Neural cell (in vitro differentiated cells): Measurements from ENCODE around the gene TCL1B. TPM values are rescaled to one million over a fixed set of nuclear protein-coding genes. Genes with fewer than 3 reads are reported as not detected.

Source experiments
- H2AFZ ChIP-seq: fragments of 200-600, 300-800 bp; sonication (generic), shearing (Covaris generic); 2 replicates; pipeline ENCODE4 v1.6.0; 2014; ENCODE audit warnings: low read depth, mild to moderate bottlenecking, antibody characterized with exemption, low read length, moderate library complexity
- H3F3A ChIP-seq: fragments of 200-600 bp; shearing (Covaris generic); 2 replicates; pipeline ENCODE4 v1.6.1; 2016; ENCODE audit warnings: mild to moderate bottlenecking, moderate library complexity, mixed read lengths, antibody characterized with exemption, low read length; ENCODE audit not compliant: insufficient read depth, poor library complexity, severe bottlenecking
- H3K27ac ChIP-seq: fragments of 200-600, 300-800 bp; sonication (generic), shearing (Covaris generic); 2 replicates; pipeline ENCODE4 v1.5.1; 2014; ENCODE audit warnings: mild to moderate bottlenecking, low read length, moderate library complexity
- H3K27me3 ChIP-seq: fragments of 300-800, 200-600 bp; sonication (generic), shearing (Covaris generic); 2 replicates; pipeline ENCODE4 v1.6.0; 2014; ENCODE audit warnings: mild to moderate bottlenecking, low read depth, low read length, moderate library complexity; ENCODE audit not compliant: insufficient read depth
- H3K36me3 ChIP-seq: fragments of 300-800, 200-600 bp; sonication (generic), shearing (Covaris generic); 2 replicates; pipeline ENCODE4 v1.5.1; 2014; ENCODE audit warnings: mild to moderate bottlenecking, antibody characterized with exemption, low read length, moderate library complexity; ENCODE audit not compliant: insufficient read depth
- H3K4me2 ChIP-seq: fragments of 300-800, 200-600 bp; sonication (generic), shearing (Covaris generic); 2 replicates; pipeline ENCODE4 v1.6.0; 2014; ENCODE audit warnings: mild to moderate bottlenecking, low read length
- H3K4me3 ChIP-seq: fragments of 300-800, 200-600 bp; sonication (generic), shearing (Covaris generic); 2 replicates; pipeline ENCODE4 v1.5.1; 2014; ENCODE audit warnings: mild to moderate bottlenecking, low read length, moderate library complexity
- H3K79me2 ChIP-seq: fragments of 200-600 bp; shearing (Covaris generic); replicated peaks from 2 replicates; pipeline ENCODE4 v1.6.0; 2014; ENCODE audit warnings: mild to moderate bottlenecking, low read length, moderate library complexity; ENCODE audit not compliant: insufficient read depth
- H3K9ac ChIP-seq: fragments of 300-800, 200-600 bp; sonication (generic), shearing (Covaris generic); 2 replicates; pipeline ENCODE4 v1.6.1; 2016; ENCODE audit warnings: mild to moderate bottlenecking, low read length, mixed read lengths
- H3K9me2 ChIP-seq: fragments of 200-600 bp; shearing (Covaris generic); 2 replicates; pipeline ENCODE4 v1.6.1; 2016; ENCODE audit warnings: mild to moderate bottlenecking, low read length, mixed read lengths; ENCODE audit not compliant: insufficient read depth
- H3K9me3 ChIP-seq: fragments of 200-600, 300-800 bp; sonication (generic), shearing (Covaris generic); 2 replicates; pipeline ENCODE4 v1.6.1; 2016; ENCODE audit warnings: mild to moderate bottlenecking, mixed run types, low read length, moderate library complexity, mixed read lengths
- H4K20me1 ChIP-seq: fragments of 200-600 bp; shearing (Covaris generic); 2 replicates; pipeline ENCODE4 v1.6.1; 2016; ENCODE audit warnings: mild to moderate bottlenecking, mixed run types; ENCODE audit not compliant: insufficient read depth
- CTCF ChIP-seq: fragments of 450-650 bp; IDR thresholded peaks from 2 replicates; pipeline ENCODE4 v1.5.1; 2014; ENCODE audit warnings: antibody characterized with exemption, mild to moderate bottlenecking, moderate library complexity; ENCODE audit not compliant: poor library complexity, severe bottlenecking
- EP300 ChIP-seq: fragments of 450-650 bp; conservative IDR thresholded peaks from 2 replicates; pipeline ENCODE4 v1.6.1; 2014; ENCODE audit warnings: antibody characterized with exemption, mild to moderate bottlenecking, moderate library complexity; ENCODE audit not compliant: poor library complexity, severe bottlenecking
- EZH2 ChIP-seq: fragments of 200-600, 300-800 bp; shearing (Covaris generic), sonication (generic); IDR thresholded peaks from 2 replicates; pipeline ENCODE4 v1.6.1; 2014; ENCODE audit warnings: antibody characterized with exemption, low read length, borderline replicate concordance, mild to moderate bottlenecking; ENCODE audit not compliant: insufficient read depth, poor library complexity, severe bottlenecking
- MXI1 ChIP-seq: fragments of 450-650 bp; conservative IDR thresholded peaks from 2 replicates; pipeline ENCODE4 v1.6.1; 2014; ENCODE audit warnings: antibody characterized with exemption, mild to moderate bottlenecking; ENCODE audit not compliant: poor library complexity, severe bottlenecking
- POLR2AphosphoS5 ChIP-seq: IDR thresholded peaks from 2 replicates; pipeline ENCODE4 v1.6.1; 2012
- RAD21 ChIP-seq: fragments of 450-650 bp; conservative IDR thresholded peaks from 2 replicates; pipeline ENCODE4 v1.6.1; 2014; ENCODE audit warnings: antibody characterized with exemption, mild to moderate bottlenecking, moderate library complexity
- REST ChIP-seq: IDR thresholded peaks from 2 replicates; pipeline ENCODE4 v1.6.1; 2012; ENCODE audit warnings: borderline replicate concordance
- SMC3 ChIP-seq: fragments of 450-650 bp; conservative IDR thresholded peaks from 2 replicates; pipeline ENCODE4 v1.6.1; 2014; ENCODE audit warnings: antibody characterized with exemption, mild to moderate bottlenecking, moderate library complexity; ENCODE audit not compliant: poor library complexity
- TAF1 ChIP-seq: IDR thresholded peaks from 2 replicates; pipeline ENCODE4 v1.6.1; 2012; ENCODE audit warnings: low read depth
- polyA minus RNA-seq: library from RNA; depleted of rRNA, polyadenylated mRNA; stranded (reverse); fragments of >200 nt; gene quantifications from 2 replicates; pipeline ENCODE4 v1.2.3, GENCODE V29; 2014
- polyA plus RNA-seq: library from polyadenylated mRNA; depleted of rRNA; stranded (reverse); fragments of >200 nt; gene quantifications from 2 replicates; pipeline ENCODE4 v1.2.3, GENCODE V29; 2014

TCL1B gene
- polyA plus RNA-seq (not detected in 2 replicates), polyA minus RNA-seq (not detected in 2 replicates)

DNA sequence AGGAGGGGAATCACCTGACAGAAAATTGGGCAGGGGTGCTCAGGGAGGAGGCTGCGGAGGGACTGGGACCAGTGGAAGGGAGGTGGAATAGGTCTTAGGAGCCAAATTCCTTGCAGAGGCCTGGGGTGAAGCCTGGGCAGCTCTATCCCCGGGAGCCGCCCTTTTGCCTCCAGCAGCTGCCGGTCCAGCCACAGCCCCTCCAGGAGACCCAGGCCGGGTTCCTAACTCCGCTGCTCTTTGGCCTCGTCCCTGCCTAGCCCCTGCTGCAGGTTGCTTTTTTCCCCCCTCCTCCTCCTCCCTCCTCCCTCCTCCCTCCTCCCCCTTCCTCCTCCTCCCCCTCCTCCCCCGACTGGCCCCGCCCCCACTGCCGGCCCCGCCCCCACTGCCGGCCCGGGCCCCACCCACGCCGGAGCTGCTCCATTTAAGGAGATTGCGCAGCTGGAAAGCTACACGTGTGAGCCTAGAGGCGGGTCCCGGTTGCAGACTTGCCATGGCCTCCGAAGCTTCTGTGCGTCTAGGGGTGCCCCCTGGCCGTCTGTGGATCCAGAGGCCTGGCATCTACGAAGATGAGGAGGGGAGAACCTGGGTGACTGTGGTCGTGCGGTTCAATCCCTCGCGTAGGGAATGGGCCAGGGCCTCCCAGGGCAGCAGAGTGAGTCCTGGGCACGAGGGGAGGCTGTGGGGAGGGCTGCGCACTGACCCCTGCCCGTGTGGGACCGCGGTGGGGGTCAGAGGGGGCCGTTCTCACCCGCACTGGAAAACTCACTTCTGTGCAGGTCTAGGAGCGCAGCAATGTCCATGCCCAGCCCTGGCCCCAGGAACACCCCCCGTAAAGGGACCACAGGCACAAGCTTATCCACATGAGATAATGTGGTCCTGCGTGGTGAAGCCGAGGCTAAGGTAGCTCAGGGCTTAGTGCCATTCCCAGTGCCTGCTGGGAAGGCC is at the start of gene TCL1B:
TCL1B (plus strand) TSS at position 449 of the 945 bp plus-strand sequence; CDS start at position 491, 42 bp downstream.
- Histone ChIP-seq H3K9ac (no peak within 1 kb of the TSS), H3K4me3 (no peak within 1 kb of the TSS), H3K27ac (no peak within 1 kb of the TSS), H3K9me3 (no peaks in the 10 kb centered on the region), H3F3A (no peaks in the 10 kb centered on the region), H3K27me3 (no peaks in the 10 kb centered on the region), H2AFZ (no peak within 1 kb of the TSS), H4K20me1 (no peaks in the 10 kb centered on the region), H3K79me2 (no peaks in the 10 kb centered on the region), H3K4me2 (no peak within 1 kb of the TSS), H3K9me2 (no peaks in the 10 kb centered on the region), H3K36me3 (no peaks in the 10 kb centered on the region)
- TF ChIP-seq CTCF (no peak), POLR2AphosphoS5 (no peak), EZH2 (no peak), MXI1 (no peak), REST (no peak), SMC3 (no peak), TAF1 (no peak), EP300 (no peak), RAD21 (no peak)

DNA sequence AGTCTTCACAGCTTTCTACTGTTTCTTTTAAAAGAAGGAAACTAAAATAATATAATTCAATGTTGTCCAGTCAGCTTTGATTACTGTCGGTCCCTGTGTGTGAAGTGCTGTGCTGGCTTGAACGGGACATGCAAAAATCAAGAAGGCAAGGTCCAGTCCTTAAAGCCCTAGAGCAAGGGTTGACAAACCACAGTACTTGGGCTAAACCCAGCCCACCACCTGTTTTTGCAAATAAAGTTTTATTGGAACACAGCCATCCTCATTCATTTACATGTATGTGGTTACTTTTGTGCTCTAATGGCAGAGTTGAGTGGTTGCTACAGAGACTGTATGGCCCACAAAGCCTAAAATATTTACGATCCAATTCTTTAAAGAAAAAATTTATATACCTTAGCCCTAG is 41.2 kb upstream of the TCL1B start:
- H3K9me3 ChIP-seq = no peaks in the 10 kb centered on the region
- H3K79me2 ChIP-seq = no peaks in the 10 kb centered on the region
- H3F3A ChIP-seq = no peaks in the 10 kb centered on the region
- H3K4me2 ChIP-seq = no peak overlapping the region
- no peak overlapping the region for H2AFZ ChIP-seq
- H3K36me3 ChIP-seq = no peaks in the 10 kb centered on the region
- no peak overlapping the region for H3K9ac ChIP-seq
- H3K9me2 ChIP-seq = no peaks in the 10 kb centered on the region
- TF ChIP-seq CTCF (no peak), RAD21 (no peak), SMC3 (no peak), EP300 (no peak), POLR2AphosphoS5 (no peak), TAF1 (no peak), EZH2 (no peak), MXI1 (no peak), REST (no peak)
- H4K20me1 ChIP-seq = no peaks in the 10 kb centered on the region
- no peak overlapping the region for H3K4me3 ChIP-seq
- H3K27me3 ChIP-seq = no peaks in the 10 kb centered on the region
- H3K27ac ChIP-seq = no peak overlapping the region
